ENCODE measurements around the gene CNEP1R1. TPM values are rescaled to one million over a fixed set of nuclear protein-coding genes. Genes with fewer than 3 reads are reported as not detected.

The CNEP1R1 gene
- total and polyA plus RNA-seq, 2 donors (not counting 1 experiment from before 2014, with no cell fraction given): 18.6 to 32.9 TPM

- Histone ChIP-seq H3K9ac (ENCODE audit: low read length) (no peak overlapping the region), H3K4me1 (ENCODE audit: control insufficient read depth in 2 of 2, insufficient read depth in 2 of 2, low read length in 2 of 2) (no peaks in the 10 kb centered on the region), H3K4me2 (replicated peaks; ENCODE audit: low read depth, low read length, poor library complexity, severe bottlenecking) (no peak overlapping the region), H2AFZ (ENCODE audit: insufficient read depth, low read depth, low read length, poor library complexity, severe bottlenecking) (no peak overlapping the region), H3K36me3 (replicated peaks in 1 of 2; ENCODE audit: control extremely low read depth in 1 of 2, control insufficient read depth in 1 of 2, extremely low read depth in 1 of 2, insufficient read depth in 2 of 2, low read length in 1 of 2) (peaks cover 0 to 60% of the 10 kb centered on the region in 2 experiments), H3K9me3 (ENCODE audit: control extremely low read depth in 1 of 3, control insufficient read depth in 2 of 3, insufficient read depth in 1 of 3, low read length in 2 of 3) (no peaks in the 10 kb centered on the region), H3K27me3 (replicated peaks in 1 of 4; ENCODE audit: control extremely low read depth in 1 of 4, control insufficient read depth in 3 of 4, insufficient read depth in 4 of 4, low read length in 3 of 4) (no peaks in the 10 kb centered on the region), H4K20me1 (ENCODE audit: control insufficient read depth, insufficient read depth, low read length, poor library complexity, severe bottlenecking) (no peaks in the 10 kb centered on the region), H3K4me3 (ENCODE audit: control extremely low read depth in 1 of 5, extremely low read depth in 1 of 5, insufficient read depth in 1 of 5, low read depth in 2 of 5, low read length in 4 of 5) (no peak overlapping the region), H3K79me2 (ENCODE audit: control insufficient read depth, insufficient read depth, low read length) (peaks cover 8% of the 10 kb centered on the region), H3K27ac (ENCODE audit: low read length in 2 of 2) (no peak overlapping the region)
- no peak for TF ChIP-seq CTCF (IDR thresholded peaks at IDR 0.05)
- TF ChIP-seq EZH2 (IDR thresholded peaks at IDR 0.05; ENCODE audit: borderline replicate concordance, insufficient read depth, low read depth, low read length, poor library complexity, severe bottlenecking): no peak
- POLR2A ChIA-PET: no interaction called here
- 95% methylated on average over 4 of the region's 7 CpGs for WGBS (ENCODE audit: insufficient coverage)
- H3K27ac Mint-ChIP-seq: no peak overlapping the region
- H3K9me3 Mint-ChIP-seq (ENCODE audit: insufficient read depth): no peaks in the 10 kb centered on the region
- H3K4me3 Mint-ChIP-seq: no peak overlapping the region
- CTCF ChIA-PET: no interaction called here
- DNase-seq (no peak), ATAC-seq (ENCODE audit: low read depth) (no peak)
- H3K4me1 Mint-ChIP-seq: no peaks in the 10 kb centered on the region
- H3K27me3 Mint-ChIP-seq: no peaks in the 10 kb centered on the region
- intact Hi-C loops (cut with micrococcal nuclease): no loop called here
Measured at GRCh38 chr16:50081428-50082018, 56.5 kb downstream of the CNEP1R1 start.

- Histone ChIP-seq H3K4me1 (ENCODE audit: control insufficient read depth in 2 of 2, insufficient read depth in 2 of 2, low read length in 2 of 2) (no peaks in the 10 kb centered on the region), H3K4me2 (replicated peaks; ENCODE audit: low read depth, low read length, poor library complexity, severe bottlenecking) (no peak overlapping the region), H3K27me3 (replicated peaks in 1 of 4; ENCODE audit: control extremely low read depth in 1 of 4, control insufficient read depth in 3 of 4, insufficient read depth in 4 of 4, low read length in 3 of 4) (no peaks in the 10 kb centered on the region), H4K20me1 (ENCODE audit: control insufficient read depth, insufficient read depth, low read length, poor library complexity, severe bottlenecking) (no peaks in the 10 kb centered on the region), H3K79me2 (ENCODE audit: control insufficient read depth, insufficient read depth, low read length) (peaks cover 8% of the 10 kb centered on the region), H3K36me3 (replicated peaks in 1 of 2; ENCODE audit: control extremely low read depth in 1 of 2, control insufficient read depth in 1 of 2, extremely low read depth in 1 of 2, insufficient read depth in 2 of 2, low read length in 1 of 2) (peaks cover 0 to 56% of the 10 kb centered on the region in 2 experiments), H3K9me3 (ENCODE audit: control extremely low read depth in 1 of 3, control insufficient read depth in 2 of 3, insufficient read depth in 1 of 3, low read length in 2 of 3) (no peaks in the 10 kb centered on the region), H3K9ac (ENCODE audit: low read length) (no peak overlapping the region), H3K27ac (ENCODE audit: low read length in 2 of 2) (no peak overlapping the region), H2AFZ (ENCODE audit: insufficient read depth, low read depth, low read length, poor library complexity, severe bottlenecking) (no peak overlapping the region), H3K4me3 (ENCODE audit: control extremely low read depth in 1 of 5, extremely low read depth in 1 of 5, insufficient read depth in 1 of 5, low read depth in 2 of 5, low read length in 4 of 5) (no peak overlapping the region)
- intact Hi-C loops (cut with micrococcal nuclease): no loop called here
- TF ChIP-seq EZH2 (IDR thresholded peaks at IDR 0.05; ENCODE audit: borderline replicate concordance, insufficient read depth, low read depth, low read length, poor library complexity, severe bottlenecking): no peak
- TF ChIP-seq CTCF (IDR thresholded peaks at IDR 0.05): no peak
- Mint-ChIP-seq H3K4me1 (no peaks in the 10 kb centered on the region), H3K27ac (no peak overlapping the region), H3K27me3 (no peaks in the 10 kb centered on the region), H3K4me3 (no peak overlapping the region), H3K9me3 (ENCODE audit: insufficient read depth) (no peaks in the 10 kb centered on the region)
- no peak for DNase-seq
- ChIA-PET POLR2A (no interaction called here), CTCF (interaction anchor here (1.1 kb wide), 2 partner anchors 14 to 59 kb away, joined by 3 to 5 read pairs; partner anchors contain the start of gene CNEP1R1)
- WGBS (ENCODE audit: insufficient coverage): 95% methylated on average over 4 of the region's 8 CpGs
- ATAC-seq (ENCODE audit: low read depth): no peak
Measured at GRCh38 chr16:50083996-50084395, 59.0 kb downstream of the CNEP1R1 start.
